HEK293 (cell line): ENCODE data around the gene TMEM8B.

ENCODE experiments used
- CTCF ChIA-PET: fragments of 350-600 bp; formaldehyde crosslinking; extraction: SDS; loops from one replicate; lab custom pipeline; 2021; ENCODE audit warnings: antibody characterized with exemption; lab: Yijun Ruan, JAX
- POLR2A ChIA-PET: fragments of 300-600 bp; formaldehyde crosslinking; extraction: SDS; loops from one replicate; lab custom pipeline; 2020; ENCODE audit warnings: antibody characterized with exemption, inconsistent platforms; lab: Yijun Ruan, JAX
- H3K27ac ChIP-seq: fragments of 200-500 bp; sonication (Bioruptor generic); 2 replicates; pipeline ENCODE4 v1.5.1; 2014; ENCODE audit warnings: low read depth, low read length, control low read depth, inconsistent platforms; ENCODE audit errors: extremely low read depth
- H3K36me3 ChIP-seq, 2 experiments: fragments of 200-500 bp in 1 of 2; sonication (Bioruptor generic) in 1 of 2; 1 replicate in 1 of 2; 2 replicates in 1 of 2; pipeline ENCODE4 v1.5.1; 2014 to 2017; ENCODE audit warnings: inconsistent platforms in 2 of 2, low read length in 2 of 2; ENCODE audit not compliant: control insufficient read depth in 2 of 2, insufficient read depth in 1 of 2
- H3K4me1 ChIP-seq: fragments of 200-500 bp; sonication (Bioruptor generic); 2 replicates; pipeline ENCODE4 v1.5.1; 2014; ENCODE audit warnings: mild to moderate bottlenecking, low read length, inconsistent platforms; ENCODE audit not compliant: control insufficient read depth, insufficient read depth
- H3K4me3 ChIP-seq: 2 replicates; pipeline ENCODE4 v1.5.1; 2011; ENCODE audit warnings: low read depth, mild to moderate bottlenecking, control low read depth, low read length, moderate library complexity
- H3K9me3 ChIP-seq: fragments of 200-500 bp; sonication (Bioruptor generic); 2 replicates; pipeline ENCODE4 v1.5.1; 2014; ENCODE audit warnings: low read depth, low read length, inconsistent platforms; ENCODE audit not compliant: control insufficient read depth, insufficient read depth
- ATF2 ChIP-seq: fragments of 450-650 bp; formaldehyde crosslinking; IDR thresholded peaks from 2 replicates; pipeline ENCODE4 v1.5.1; 2016; ENCODE audit warnings: missing biosample characterization, missing genetic modification characterization, low read depth
- BCL6B ChIP-seq: fragments of 450-650 bp; formaldehyde crosslinking; IDR thresholded peaks from 2 replicates; pipeline ENCODE4 v1.5.1; 2017; ENCODE audit warnings: missing biosample characterization, missing genetic modification characterization
- CTCF ChIP-seq: fragments of 450-650 bp; formaldehyde crosslinking; IDR thresholded peaks from 2 replicates; pipeline ENCODE4 v1.5.1; 2016; ENCODE audit warnings: missing biosample characterization, missing genetic modification characterization
- GLI4 ChIP-seq: fragments of 450-650 bp; formaldehyde crosslinking; IDR thresholded peaks from 2 replicates; pipeline ENCODE4 v1.5.1; 2016; ENCODE audit warnings: missing biosample characterization, missing genetic modification characterization
- GLIS1 ChIP-seq: fragments of 450-650 bp; formaldehyde crosslinking; IDR thresholded peaks from 2 replicates; pipeline ENCODE4 v1.5.1; 2016; ENCODE audit warnings: missing biosample characterization, missing genetic modification characterization
- KLF8 ChIP-seq: fragments of 450-650 bp; formaldehyde crosslinking; IDR thresholded peaks from 2 replicates; pipeline ENCODE4 v1.5.1; 2016; ENCODE audit warnings: missing biosample characterization, missing genetic modification characterization
- MEIS1 ChIP-seq: sonication (generic); formaldehyde crosslinking; IDR thresholded peaks from 2 replicates; pipeline ENCODE4 v1.8.1; 2022; ENCODE audit warnings: missing genetic modification reagents, mild to moderate bottlenecking, borderline replicate concordance
- OSR2 ChIP-seq: fragments of 450-650 bp; formaldehyde crosslinking; IDR thresholded peaks from 2 replicates; pipeline ENCODE4 v1.5.1; 2016; ENCODE audit warnings: missing biosample characterization, missing genetic modification characterization
- OVOL3 ChIP-seq: fragments of 450-650 bp; formaldehyde crosslinking; IDR thresholded peaks from 2 replicates; pipeline ENCODE4 v1.5.1; 2016; ENCODE audit warnings: missing biosample characterization, missing genetic modification characterization
- TCF7L2 ChIP-seq: IDR thresholded peaks from 2 replicates; pipeline ENCODE4 v1.6.1; 2011; ENCODE audit warnings: low read depth, mild to moderate bottlenecking, inconsistent platforms, low read length, moderate library complexity, borderline replicate concordance
- WT1 ChIP-seq: fragments of 450-650 bp; formaldehyde crosslinking; IDR thresholded peaks from 2 replicates; pipeline ENCODE4 v1.5.1; 2016; ENCODE audit warnings: missing biosample characterization, missing genetic modification characterization
- ZBTB1 ChIP-seq: fragments of 450-650 bp; formaldehyde crosslinking; IDR thresholded peaks from 2 replicates; pipeline ENCODE4 v1.5.1; 2016; ENCODE audit warnings: missing biosample characterization, missing genetic modification characterization
- ZBTB17 ChIP-seq: fragments of 450-650 bp; formaldehyde crosslinking; IDR thresholded peaks from 2 replicates; pipeline ENCODE4 v1.5.1; 2016; ENCODE audit warnings: missing biosample characterization, missing genetic modification characterization
- ZEB2 ChIP-seq: fragments of 450-650 bp; formaldehyde crosslinking; IDR thresholded peaks from 2 replicates; pipeline ENCODE4 v1.5.1; 2016; ENCODE audit warnings: missing biosample characterization, missing genetic modification characterization
- ZNF114 ChIP-seq: fragments of 450-650 bp; formaldehyde crosslinking; IDR thresholded peaks from 2 replicates; pipeline ENCODE4 v1.5.0; 2017; ENCODE audit warnings: missing biosample characterization, missing genetic modification characterization
- ZNF16 ChIP-seq: fragments of 450-650 bp; formaldehyde crosslinking; IDR thresholded peaks from 2 replicates; pipeline ENCODE4 v1.5.1; 2016; ENCODE audit warnings: low read depth, missing biosample characterization, missing genetic modification characterization
- ZNF214 ChIP-seq: fragments of 450-650 bp; formaldehyde crosslinking; IDR thresholded peaks from 2 replicates; pipeline ENCODE4 v1.5.1; 2017; ENCODE audit warnings: missing biosample characterization, mild to moderate bottlenecking, missing genetic modification characterization, borderline replicate concordance
- ZNF223 ChIP-seq: fragments of 450-650 bp; formaldehyde crosslinking; IDR thresholded peaks from 2 replicates; pipeline ENCODE4 v1.5.1; 2016; ENCODE audit warnings: missing biosample characterization, missing genetic modification characterization
- ZNF404 ChIP-seq: fragments of 450-650 bp; formaldehyde crosslinking; IDR thresholded peaks from 2 replicates; pipeline ENCODE4 v1.5.1; 2017; ENCODE audit warnings: missing biosample characterization, missing genetic modification characterization
- ZNF501 ChIP-seq: fragments of 450-650 bp; formaldehyde crosslinking; IDR thresholded peaks from 2 replicates; pipeline ENCODE4 v1.5.1; 2016; ENCODE audit warnings: missing biosample characterization, missing genetic modification characterization
- ZNF623 ChIP-seq: fragments of 450-650 bp; formaldehyde crosslinking; IDR thresholded peaks from 2 replicates; pipeline ENCODE4 v1.5.1; 2016; ENCODE audit warnings: missing biosample characterization, missing genetic modification characterization
- ZNF629 ChIP-seq: fragments of 450-650 bp; formaldehyde crosslinking; IDR thresholded peaks from 2 replicates; pipeline ENCODE4 v1.5.1; 2017; ENCODE audit warnings: missing biosample characterization, missing genetic modification characterization
- ZNF658 ChIP-seq: fragments of 450-650 bp; formaldehyde crosslinking; IDR thresholded peaks from 2 replicates; pipeline ENCODE4; 2016; ENCODE audit warnings: missing biosample characterization, missing genetic modification characterization
- ZNF660 ChIP-seq: fragments of 450-650 bp; IDR thresholded peaks from 2 replicates; pipeline ENCODE4 v1.5.1; 2018; ENCODE audit warnings: missing biosample characterization, mild to moderate bottlenecking, missing genetic modification characterization
- ZNF692 ChIP-seq: fragments of 450-650 bp; formaldehyde crosslinking; IDR thresholded peaks from 2 replicates; pipeline ENCODE4 v1.5.1; 2016; ENCODE audit warnings: missing biosample characterization, missing genetic modification characterization
- ZSCAN4 ChIP-seq: fragments of 450-650 bp; formaldehyde crosslinking; IDR thresholded peaks from 2 replicates; pipeline ENCODE4 v1.5.1; 2017; ENCODE audit warnings: missing biosample characterization, missing genetic modification characterization

The TMEM8B gene

GRCh38 chr9:35856882-35857281 lies 27.9 kb downstream of the TMEM8B start:
- Histone ChIP-seq H3K36me3 (no peaks in the 10 kb centered on the region), H3K27ac (no peak overlapping the region), H3K9me3 (no peaks in the 10 kb centered on the region), H3K4me1 (no peaks in the 10 kb centered on the region), H3K4me3 (no peak overlapping the region)
- TF ChIP-seq BCL6B = no peak
- no peak for TF ChIP-seq TCF7L2
- no peak for TF ChIP-seq ZNF660
- TF ChIP-seq ZNF404 (tag by site-specific recombination) = no peak
- ChIA-PET CTCF (interaction anchor here (0.6 to 2.8 kb wide), 6 partner anchors 25 to 152 kb away, joined by 3 to 14 read pairs (median 4); partner anchors contain the start of genes FAM221B and TMEM8B), POLR2A (interaction anchor here (0.5 to 0.6 kb wide), 2 partner anchors 26 to 107 kb away, joined by 3 to 4 read pairs; no protein-coding TSS in a partner anchor)

GRCh38 chr9:35858458-35858857 lies 29.4 kb downstream of the TMEM8B start:
- POLR2A ChIA-PET = no interaction called here
- no peaks in the 10 kb centered on the region for H3K9me3 ChIP-seq
- H3K4me1 ChIP-seq = no peaks in the 10 kb centered on the region
- no peaks in the 10 kb centered on the region for H3K36me3 ChIP-seq
- CTCF ChIA-PET = interaction anchor here (0.6 to 2.8 kb wide), 5 partner anchors 33 to 69 kb away, joined by 3 to 8 read pairs (median 3); no protein-coding TSS in a partner anchor
- H3K27ac ChIP-seq = no peak overlapping the region
- no peak for TF ChIP-seq OVOL3 (tag by site-specific recombination)
- no peak for TF ChIP-seq ZNF658
- no peak for TF ChIP-seq WT1
- no peak for TF ChIP-seq ZBTB1 (tag by site-specific recombination)
- TF ChIP-seq ZNF16 (tag by site-specific recombination) = no peak
- TF ChIP-seq OSR2 (tag by site-specific recombination) = no peak
- TF ChIP-seq ZEB2 = no peak
- TF ChIP-seq, all 188 proteins: peak for 0
- no peak overlapping the region for H3K4me3 ChIP-seq

- CTCF ChIA-PET = interaction anchor here (0.5 to 2.1 kb wide), 5 partner anchors 15 to 52 kb away, joined by 3 to 8 read pairs (median 3); no protein-coding TSS in a partner anchor
- Histone ChIP-seq H3K27ac (no peak overlapping the region), H3K36me3 (no peaks in the 10 kb centered on the region), H3K4me3 (no peak overlapping the region), H3K4me1 (no peaks in the 10 kb centered on the region), H3K9me3 (no peaks in the 10 kb centered on the region)
- POLR2A ChIA-PET = no interaction called here
- TF ChIP-seq ZNF692 (tag by site-specific recombination) = no peak
- TF ChIP-seq ZNF214 (tag by site-specific recombination) = no peak
- TF ChIP-seq MEIS1 (CRISPR knock-in tag) = no peak
- no peak for TF ChIP-seq ZNF501 (tag by site-specific recombination)
- TF ChIP-seq ZBTB17 = no peak
- TF ChIP-seq ZNF660 = no peak
- TF ChIP-seq GLI4 (tag by site-specific recombination) = no peak
- no peak for TF ChIP-seq ATF2 (tag by site-specific recombination)
- TF ChIP-seq ZEB2 = no peak
- no peak for TF ChIP-seq GLIS1 (tag by site-specific recombination)
- TF ChIP-seq ZNF114 (tag by site-specific recombination) = no peak
- TF ChIP-seq ZNF223 (tag by site-specific recombination) = no peak
- no peak for TF ChIP-seq ZNF623 (tag by site-specific recombination)
- no peak for TF ChIP-seq KLF8 (tag by site-specific recombination)
- no peak for TF ChIP-seq CTCF (tag by site-specific recombination)
- TF ChIP-seq ZNF629 (tag by site-specific recombination) = no peak
- no peak for TF ChIP-seq ZSCAN4 (tag by site-specific recombination)
Observed at GRCh38 chr9:35859310-35859989, 30.4 kb downstream of the TMEM8B start.
